Loucy (cell line): ENCODE measurements around the gene SBK2.

Source experiments
- H2AFZ ChIP-seq: fragments of 200-600 bp; sonication (generic); 2 replicates; pipeline ENCODE4 v1.6.0; 2016; ENCODE audit warnings: antibody characterized with exemption, mild to moderate bottlenecking, low read length, moderate library complexity
- H3F3A ChIP-seq: fragments of 200-600 bp; 2 replicates; pipeline ENCODE4 v1.6.0; 2016; ENCODE audit warnings: antibody characterized with exemption, low read depth, mild to moderate bottlenecking
- H3K27me3 ChIP-seq: fragments of 200-600 bp; sonication (generic); 2 replicates; pipeline ENCODE4 v1.6.1; 2014; ENCODE audit warnings: low read length, mild to moderate bottlenecking; ENCODE audit not compliant: insufficient read depth, poor library complexity, severe bottlenecking
- H3K36me3 ChIP-seq: fragments of 200-600 bp; sonication (generic); 2 replicates; pipeline ENCODE4 v1.6.1; 2016; ENCODE audit warnings: low read length; ENCODE audit not compliant: insufficient read depth
- H3K4me1 ChIP-seq: fragments of 200-600 bp; sonication (generic); 2 replicates; pipeline ENCODE4 v1.5.1; 2014; ENCODE audit warnings: low read length, mild to moderate bottlenecking; ENCODE audit not compliant: insufficient read depth, poor library complexity, severe bottlenecking
- H3K4me2 ChIP-seq: fragments of 200-600 bp; sonication (generic); 2 replicates; pipeline ENCODE4 v1.6.0; 2014; ENCODE audit warnings: antibody characterized with exemption, low read length, low read depth, mild to moderate bottlenecking; ENCODE audit not compliant: poor library complexity, severe bottlenecking
- H3K4me3 ChIP-seq: fragments of 200-600 bp; sonication (generic); 2 replicates; pipeline ENCODE4 v1.5.1; 2014; ENCODE audit warnings: low read length, mild to moderate bottlenecking, mixed read lengths; ENCODE audit not compliant: poor library complexity, severe bottlenecking
- H3K79me2 ChIP-seq: fragments of 200-600 bp; sonication (generic); 2 replicates; pipeline ENCODE4 v1.6.1; 2014; ENCODE audit warnings: low read length; ENCODE audit not compliant: insufficient read depth
- H3K9ac ChIP-seq: fragments of 200-600 bp; sonication (generic); 2 replicates; pipeline ENCODE4 v1.6.0; 2014; ENCODE audit warnings: mild to moderate bottlenecking, low read depth, low read length, moderate library complexity; ENCODE audit not compliant: poor library complexity, severe bottlenecking
- H3K9me2 ChIP-seq: fragments of 200-600 bp; sonication (generic); replicated peaks from 2 replicates; pipeline ENCODE4 v1.6.1; 2016; ENCODE audit warnings: low read depth, low read length, mixed read lengths
- H3K9me3 ChIP-seq: fragments of 200-600 bp; sonication (generic); 2 replicates; pipeline ENCODE4 v1.6.1; 2014; ENCODE audit warnings: mild to moderate bottlenecking, antibody characterized with exemption, low read length, low read depth; ENCODE audit not compliant: insufficient read depth
- H4K20me1 ChIP-seq: fragments of 200-600 bp; sonication (generic); 2 replicates; pipeline ENCODE4 v1.6.0; 2014; ENCODE audit warnings: antibody characterized with exemption, low read length, mild to moderate bottlenecking; ENCODE audit not compliant: insufficient read depth, poor library complexity, severe bottlenecking
- EZH2phosphoT487 ChIP-seq: fragments of 200-600 bp; IDR thresholded peaks from 2 replicates; pipeline ENCODE4 v1.6.1; 2018; ENCODE audit warnings: antibody characterized with exemption, mild to moderate bottlenecking, moderate library complexity, borderline replicate concordance
- TF ChIP-seq, protein P1 (sequence below): fragments of 200-600 bp; sonication (generic); conservative IDR thresholded peaks from 2 replicates; pipeline ENCODE4 v1.5.1; 2014; ENCODE audit warnings: mild to moderate bottlenecking, antibody characterized with exemption, low read length

SBK2 gene

GRCh38 chr19:55537741-55538111, 793 bp upstream of the SBK2 start:
- Histone ChIP-seq H3K9ac (no peak overlapping the region), H2AFZ (no peak overlapping the region), H3K36me3 (no peaks in the 10 kb centered on the region), H3K4me3 (no peak overlapping the region), H3K4me2 (no peak overlapping the region), H3K79me2 (no peaks in the 10 kb centered on the region), H3K27me3 (no peaks in the 10 kb centered on the region), H4K20me1 (no peaks in the 10 kb centered on the region), H3F3A (no peaks in the 10 kb centered on the region), H3K9me2 (no peaks in the 10 kb centered on the region), H3K9me3 (no peaks in the 10 kb centered on the region), H3K4me1 (no peaks in the 10 kb centered on the region)
- no peak for TF ChIP-seq EZH2phosphoT487
- TF ChIP-seq, protein P1, sequence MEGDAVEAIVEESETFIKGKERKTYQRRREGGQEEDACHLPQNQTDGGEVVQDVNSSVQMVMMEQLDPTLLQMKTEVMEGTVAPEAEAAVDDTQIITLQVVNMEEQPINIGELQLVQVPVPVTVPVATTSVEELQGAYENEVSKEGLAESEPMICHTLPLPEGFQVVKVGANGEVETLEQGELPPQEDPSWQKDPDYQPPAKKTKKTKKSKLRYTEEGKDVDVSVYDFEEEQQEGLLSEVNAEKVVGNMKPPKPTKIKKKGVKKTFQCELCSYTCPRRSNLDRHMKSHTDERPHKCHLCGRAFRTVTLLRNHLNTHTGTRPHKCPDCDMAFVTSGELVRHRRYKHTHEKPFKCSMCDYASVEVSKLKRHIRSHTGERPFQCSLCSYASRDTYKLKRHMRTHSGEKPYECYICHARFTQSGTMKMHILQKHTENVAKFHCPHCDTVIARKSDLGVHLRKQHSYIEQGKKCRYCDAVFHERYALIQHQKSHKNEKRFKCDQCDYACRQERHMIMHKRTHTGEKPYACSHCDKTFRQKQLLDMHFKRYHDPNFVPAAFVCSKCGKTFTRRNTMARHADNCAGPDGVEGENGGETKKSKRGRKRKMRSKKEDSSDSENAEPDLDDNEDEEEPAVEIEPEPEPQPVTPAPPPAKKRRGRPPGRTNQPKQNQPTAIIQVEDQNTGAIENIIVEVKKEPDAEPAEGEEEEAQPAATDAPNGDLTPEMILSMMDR: no peak

- TF ChIP-seq, protein P1: no peak
- TF ChIP-seq EZH2phosphoT487: no peak
- no peaks in the 10 kb centered on the region for H3F3A ChIP-seq
- no peak overlapping the region for H3K9ac ChIP-seq
- H3K9me2 ChIP-seq: no peaks in the 10 kb centered on the region
- no peaks in the 10 kb centered on the region for H4K20me1 ChIP-seq
- no peak overlapping the region for H2AFZ ChIP-seq
- no peaks in the 10 kb centered on the region for H3K36me3 ChIP-seq
- H3K27me3 ChIP-seq: no peaks in the 10 kb centered on the region
- H3K79me2 ChIP-seq: no peaks in the 10 kb centered on the region
- H3K4me1 ChIP-seq: no peaks in the 10 kb centered on the region
- no peaks in the 10 kb centered on the region for H3K9me3 ChIP-seq
- no peak overlapping the region for H3K4me2 ChIP-seq
- no peak overlapping the region for H3K4me3 ChIP-seq
These were observed 567 bp downstream of the SBK2 start for GRCh38 chr19:55536366-55536765.

GRCh38 chr19:55535965-55536350, 975 bp downstream of the SBK2 start:
- H3K9ac ChIP-seq: no peak overlapping the region
- no peaks in the 10 kb centered on the region for H3K36me3 ChIP-seq
- no peaks in the 10 kb centered on the region for H3K79me2 ChIP-seq
- H3K4me1 ChIP-seq: no peaks in the 10 kb centered on the region
- H3K4me3 ChIP-seq: no peak overlapping the region
- H3K9me3 ChIP-seq: no peaks in the 10 kb centered on the region
- no peaks in the 10 kb centered on the region for H4K20me1 ChIP-seq
- no peaks in the 10 kb centered on the region for H3K9me2 ChIP-seq
- TF ChIP-seq, protein P1: no peak
- TF ChIP-seq EZH2phosphoT487: no peak
- H3F3A ChIP-seq: no peaks in the 10 kb centered on the region
- no peaks in the 10 kb centered on the region for H3K27me3 ChIP-seq
- no peak overlapping the region for H3K4me2 ChIP-seq
- H2AFZ ChIP-seq: no peak overlapping the region
